MM.1S (cell line): ENCODE data around the gene COL13A1.

Experiments used
- DNase-seq: peaks from one replicate; pipeline ENCODE4 v3.0.0-alpha.2; 2015
- H2AFZ ChIP-seq: fragments of 300-600 bp; sonication (generic); 2 replicates; pipeline ENCODE4 v1.6.0; 2016; ENCODE audit warnings: antibody characterized with exemption, low read length
- H3F3A ChIP-seq: fragments of 300-600 bp; sonication (generic); 2 replicates; pipeline ENCODE4 v1.6.1; 2016; ENCODE audit warnings: mild to moderate bottlenecking, antibody characterized with exemption, low read length, moderate library complexity, mixed read lengths; ENCODE audit not compliant: insufficient read depth
- H3K27ac ChIP-seq: fragments of 300-600 bp; sonication (generic); 2 replicates; pipeline ENCODE4 v1.5.1; 2016; ENCODE audit warnings: mild to moderate bottlenecking, low read length
- H3K27me3 ChIP-seq: fragments of 300-600 bp; sonication (generic); replicated peaks from 2 replicates; pipeline ENCODE4 v1.6.0; 2016; ENCODE audit warnings: low read length; ENCODE audit not compliant: insufficient read depth
- H3K36me3 ChIP-seq: fragments of 300-600 bp; sonication (generic); replicated peaks from 2 replicates; pipeline ENCODE4 v1.6.1; 2016; ENCODE audit warnings: mild to moderate bottlenecking, low read length, mixed read lengths; ENCODE audit not compliant: insufficient read depth
- H3K4me1 ChIP-seq: fragments of 300-600 bp; sonication (generic); 2 replicates; pipeline ENCODE4 v1.6.1; 2016; ENCODE audit warnings: low read length, mixed read lengths
- H3K4me2 ChIP-seq: fragments of 300-600 bp; sonication (generic); 2 replicates; pipeline ENCODE4 v1.6.0; 2016; ENCODE audit warnings: low read depth, low read length
- H3K4me3 ChIP-seq: fragments of 300-600 bp; sonication (generic); 2 replicates; pipeline ENCODE4 v1.5.1; 2016; ENCODE audit warnings: low read length, mixed read lengths
- H3K79me2 ChIP-seq: fragments of 300-600 bp; sonication (generic); 2 replicates; pipeline ENCODE4 v1.6.1; 2016; ENCODE audit warnings: mixed run types, low read length, mixed read lengths
- H3K9ac ChIP-seq: fragments of 300-600 bp; sonication (generic); 2 replicates; pipeline ENCODE4 v1.6.1; 2016; ENCODE audit warnings: low read length, mixed read lengths
- H3K9me2 ChIP-seq: fragments of 300-600 bp; sonication (generic); replicated peaks from 2 replicates; pipeline ENCODE4 v1.6.1; 2016; ENCODE audit warnings: mild to moderate bottlenecking, low read length, mixed read lengths; ENCODE audit not compliant: insufficient read depth
- H3K9me3 ChIP-seq: fragments of 300-600 bp; sonication (generic); replicated peaks from 2 replicates; pipeline ENCODE4 v1.6.1; 2016; ENCODE audit warnings: mild to moderate bottlenecking, low read length, mixed read lengths; ENCODE audit not compliant: insufficient read depth
- H4K20me1 ChIP-seq: fragments of 300-600 bp; sonication (generic); 2 replicates; pipeline ENCODE4 v1.6.1; 2016; ENCODE audit warnings: mild to moderate bottlenecking, low read length, moderate library complexity, mixed read lengths; ENCODE audit not compliant: insufficient read depth
- CTCF ChIP-seq: fragments of 300-600 bp; sonication (generic); IDR thresholded peaks from 2 replicates; pipeline ENCODE4 v1.5.1; 2016; ENCODE audit warnings: antibody characterized with exemption, low read length, mixed read lengths
- EZH2 ChIP-seq: fragments of 300-600 bp; sonication (generic); optimal IDR thresholded peaks from 2 replicates; pipeline ENCODE3; 2017; ENCODE audit warnings: low read depth, mild to moderate bottlenecking, antibody characterized with exemption, low read length, mixed read lengths
- EZH2phosphoT487 ChIP-seq: fragments of 300-600 bp; sonication (generic); IDR thresholded peaks from 2 replicates; pipeline ENCODE4 v1.6.1; 2018; ENCODE audit warnings: antibody characterized with exemption, low read length

The COL13A1 gene

GRCh38 chr10:69867699-69868558 is 66.2 kb downstream of the COL13A1 start:
- no peak overlapping the region for H3K4me2 ChIP-seq
- H3K9ac ChIP-seq: no peak overlapping the region
- H3K27ac ChIP-seq: no peak overlapping the region
- no peaks in the 10 kb centered on the region for H3K36me3 ChIP-seq
- no peaks in the 10 kb centered on the region for H3F3A ChIP-seq
- H3K9me2 ChIP-seq: no peaks in the 10 kb centered on the region
- H3K79me2 ChIP-seq: no peaks in the 10 kb centered on the region
- H2AFZ ChIP-seq: no peak overlapping the region
- TF ChIP-seq EZH2phosphoT487: no peak
- TF ChIP-seq CTCF: no peak
- no peak for TF ChIP-seq EZH2
- DNase-seq: no peak
- no peaks in the 10 kb centered on the region for H3K9me3 ChIP-seq
- H3K4me3 ChIP-seq: no peak overlapping the region
- H4K20me1 ChIP-seq: no peaks in the 10 kb centered on the region
- H3K4me1 ChIP-seq: no peaks in the 10 kb centered on the region
- peaks cover 55% of the 10 kb centered on the region for H3K27me3 ChIP-seq

- Histone ChIP-seq H3K9me3 (no peaks in the 10 kb centered on the region), H3F3A (no peaks in the 10 kb centered on the region), H4K20me1 (no peaks in the 10 kb centered on the region), H3K4me2 (no peak overlapping the region), H3K9me2 (no peaks in the 10 kb centered on the region), H3K27ac (no peak overlapping the region), H3K79me2 (no peaks in the 10 kb centered on the region), H3K4me3 (no peak overlapping the region), H3K36me3 (no peaks in the 10 kb centered on the region), H3K27me3 (peaks cover 55% of the 10 kb centered on the region), H3K9ac (no peak overlapping the region), H3K4me1 (no peaks in the 10 kb centered on the region), H2AFZ (no peak overlapping the region)
- TF ChIP-seq EZH2 (no peak), EZH2phosphoT487 (no peak), CTCF (no peak)
- DNase-seq: no peak
These were observed 67.1 kb downstream of the COL13A1 start for GRCh38 chr10:69868821-69869220.

- no peak overlapping the region for H2AFZ ChIP-seq
- H3K9ac ChIP-seq: no peak overlapping the region
- H3K27me3 ChIP-seq: peaks cover 55% of the 10 kb centered on the region
- no peaks in the 10 kb centered on the region for H3F3A ChIP-seq
- no peak overlapping the region for H3K27ac ChIP-seq
- no peaks in the 10 kb centered on the region for H3K9me2 ChIP-seq
- no peak overlapping the region for H3K4me3 ChIP-seq
- TF ChIP-seq CTCF (no peak), EZH2phosphoT487 (no peak), EZH2 (no peak)
- H4K20me1 ChIP-seq: no peaks in the 10 kb centered on the region
- no peaks in the 10 kb centered on the region for H3K9me3 ChIP-seq
- no peaks in the 10 kb centered on the region for H3K4me1 ChIP-seq
- no peak for DNase-seq
- no peaks in the 10 kb centered on the region for H3K79me2 ChIP-seq
- no peaks in the 10 kb centered on the region for H3K36me3 ChIP-seq
- no peak overlapping the region for H3K4me2 ChIP-seq
These were observed 67.7 kb downstream of the COL13A1 start for GRCh38 chr10:69869291-69869961.
